Panc1 (cell line): ENCODE measurements around the gene GRIN2A. TPM values are rescaled to one million over a fixed set of nuclear protein-coding genes. Genes with fewer than 3 reads are reported as not detected.

Experiments used
- ATAC-seq: fragments of 200-7000 bp; cut with Tn5 transposase; 2 replicates; pipeline ENCODE4 v1.9.1; 2020; ENCODE audit warnings: mild to moderate bottlenecking, moderate library complexity
- BruUV-seq: library from RNA; stranded (reverse); fragments of 400-500 nt; replicated peaks from 2 replicates; lab custom pipeline; 2021; lab: Mats Ljungman, UMichigan
- CTCF ChIA-PET: fragments of 300-600 bp; sonication (Branson Sonifier 250); formaldehyde crosslinking; loops from one replicate; lab custom pipeline; 2022; ENCODE audit warnings: antibody characterized with exemption; lab: Charles Lee
- POLR2A ChIA-PET: fragments of 300-600 bp; sonication (Branson Sonifier 250); formaldehyde crosslinking; loops from one replicate; lab custom pipeline; 2022; ENCODE audit warnings: antibody characterized with exemption; lab: Charles Lee
- DNase-seq: peaks from one replicate; pipeline ENCODE4 v3.0.0-alpha.2; 2010; ENCODE audit warnings: low read depth, low spot score
- H3K27ac ChIP-seq: 2 replicates; pipeline ENCODE4 v1.5.1; 2011; ENCODE audit warnings: mild to moderate bottlenecking, low read length, inconsistent platforms
- H3K27me3 ChIP-seq: fragments of 200-500 bp; sonication (Bioruptor generic); 2 replicates; pipeline ENCODE4 v1.6.0; 2014; ENCODE audit warnings: low read length, inconsistent platforms; ENCODE audit not compliant: control insufficient read depth, insufficient read depth
- H3K36me3 ChIP-seq: fragments of 200-500 bp; sonication (Bioruptor generic); 2 replicates; pipeline ENCODE4 v1.5.1; 2014; ENCODE audit warnings: inconsistent platforms, mild to moderate bottlenecking, low read length, moderate library complexity; ENCODE audit not compliant: control insufficient read depth, insufficient read depth
- H3K4me1 ChIP-seq: 2 replicates; pipeline ENCODE4 v1.5.1; 2011; ENCODE audit warnings: inconsistent platforms, mild to moderate bottlenecking, low read length, moderate library complexity; ENCODE audit not compliant: control insufficient read depth, insufficient read depth
- H3K4me3 ChIP-seq, 2 experiments: 2 replicates each; pipeline ENCODE4 v1.5.1; 2011 to 2012; ENCODE audit warnings: low read depth in 2 of 2, low read length in 2 of 2, mild to moderate bottlenecking in 2 of 2, inconsistent platforms in 1 of 2, moderate library complexity in 1 of 2
- H3K9me3 ChIP-seq: fragments of 200-500 bp; sonication (Bioruptor generic); 2 replicates; pipeline ENCODE4 v1.5.1; 2014; ENCODE audit warnings: low read depth, mild to moderate bottlenecking, inconsistent platforms, low read length, moderate library complexity; ENCODE audit not compliant: control insufficient read depth, insufficient read depth
- CTCF ChIP-seq: fragments of 450-650 bp; IDR thresholded peaks from 2 replicates; pipeline ENCODE4 v1.5.1; 2017; ENCODE audit warnings: mild to moderate bottlenecking
- POLR2AphosphoS5 ChIP-seq: IDR thresholded peaks from 2 replicates; pipeline ENCODE4 v1.6.1; 2012; ENCODE audit warnings: mild to moderate bottlenecking, low read depth, low read length, moderate library complexity
- REST ChIP-seq, 2 experiments: IDR thresholded peaks; 2 replicates each; pipeline ENCODE4 v1.6.1; 2011 to 2012; ENCODE audit warnings: low read depth in 2 of 2, control low read depth in 1 of 2, low read length in 1 of 2, mild to moderate bottlenecking in 1 of 2, moderate library complexity in 1 of 2; ENCODE audit not compliant: insufficient read depth in 1 of 2
- SIN3A ChIP-seq: IDR thresholded peaks from 2 replicates; pipeline ENCODE4 v1.6.1; 2012; ENCODE audit warnings: low read depth, mild to moderate bottlenecking, low read length, moderate library complexity, borderline replicate concordance; ENCODE audit not compliant: insufficient read depth
- TCF7L2 ChIP-seq: IDR thresholded peaks from 2 replicates; pipeline ENCODE4 v1.6.1; 2011; ENCODE audit warnings: mild to moderate bottlenecking, low read depth, low read length, inconsistent platforms
- in situ Hi-C: cut with HindIII; loops from 2 replicates; pipeline ENCODE4 v1.10.0; 2016; ENCODE audit warnings: low sequenced_read_pairs, low pct_unique_long_range_greater_than_20kb
- intact Hi-C: fragments of 100-400 bp; cut with micrococcal nuclease; formaldehyde crosslinking; loops from one replicate; pipeline ENCODE4 v1.10.0; 2022; ENCODE audit not compliant: unreplicated experiment
- total RNA-seq: library from RNA; stranded (reverse); gene quantifications from one replicate; pipeline ENCODE4 v1.2.1, GENCODE V29; 2021; ENCODE audit not compliant: unreplicated experiment

The GRIN2A gene
- total RNA-seq, 1 experiment from 2014 or later = 12.3 TPM

- intact Hi-C loops = no loop called here
- in situ Hi-C loops = no loop called here
- Histone ChIP-seq H3K9me3 (no peaks in the 10 kb centered on the region), H3K27me3 (no peaks in the 10 kb centered on the region), H3K4me1 (no peaks in the 10 kb centered on the region), H3K27ac (no peak overlapping the region), H3K4me3 (no peak overlapping the region), H3K36me3 (no peaks in the 10 kb centered on the region)
- DNase-seq (no peak), ATAC-seq (no peak)
- ChIA-PET POLR2A (no interaction called here), CTCF (no interaction called here)
- TF ChIP-seq TCF7L2 (no peak), SIN3A (no peak), REST (IDR thresholded peaks at IDR 0.05; ENCODE audit: insufficient read depth in 1 of 2, low read depth in 2 of 2, low read length in 1 of 2) (no peak), POLR2AphosphoS5 (no peak)
- no TSS peak for BruUV-seq
Observed at GRCh38 chr16:10070591-10070990, 111.6 kb downstream of the GRIN2A start.

DNA sequence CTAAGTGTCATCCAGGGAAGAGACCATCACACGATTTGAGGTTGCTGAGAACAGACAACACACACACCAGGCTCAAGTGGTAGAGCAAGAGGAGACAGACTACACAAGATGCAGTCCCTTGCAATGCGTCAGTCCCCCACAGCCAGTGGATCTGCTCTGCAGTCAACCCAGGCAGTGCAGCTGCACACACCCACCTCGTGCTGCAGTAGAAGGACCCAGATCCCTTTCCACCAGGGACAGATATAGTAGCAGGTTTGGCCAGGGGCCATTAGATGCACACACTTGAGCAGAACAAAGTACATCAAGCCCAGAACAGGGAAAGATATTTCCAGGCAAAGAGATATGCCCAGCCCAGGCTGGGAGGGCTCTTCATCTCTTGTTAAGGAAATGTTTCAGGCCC lies 112.9 kb downstream of the GRIN2A start:
- no peaks in the 10 kb centered on the region for H3K36me3 ChIP-seq
- in situ Hi-C loops = no loop called here
- CTCF ChIA-PET = no interaction called here
- intact Hi-C loops = no loop called here
- H3K4me1 ChIP-seq = no peaks in the 10 kb centered on the region
- POLR2A ChIA-PET = no interaction called here
- ATAC-seq = no peak
- TF ChIP-seq SIN3A (no peak), TCF7L2 (no peak), REST (IDR thresholded peaks at IDR 0.05; ENCODE audit: insufficient read depth in 1 of 2, low read depth in 2 of 2, low read length in 1 of 2) (no peak), CTCF (no peak), POLR2AphosphoS5 (no peak)
- H3K4me3 ChIP-seq = no peak overlapping the region
- no peak for DNase-seq
- no TSS peak for BruUV-seq
- H3K27me3 ChIP-seq = no peaks in the 10 kb centered on the region
- no peak overlapping the region for H3K27ac ChIP-seq
- H3K9me3 ChIP-seq = no peaks in the 10 kb centered on the region
